Hepatocyte (in vitro differentiated cells): Measurements from ENCODE around the gene PTPRE.

ENCODE experiments used
- CTCF ChIP-seq: fragments of 200-600 bp; sonication (generic); IDR thresholded peaks from 2 replicates; pipeline ENCODE4 v1.5.1; 2016; ENCODE audit warnings: antibody characterized with exemption, mild to moderate bottlenecking; ENCODE audit not compliant: poor library complexity
- EZH2 ChIP-seq: fragments of 200-600 bp; sonication (generic); IDR thresholded peaks from 2 replicates; pipeline ENCODE4 v1.6.1; 2016; ENCODE audit warnings: antibody characterized with exemption, mild to moderate bottlenecking, borderline replicate concordance
- EZH2phosphoT487 ChIP-seq: fragments of 200-600 bp; sonication (generic); IDR thresholded peaks from one replicate; pipeline ENCODE4 v1.6.1; 2018; ENCODE audit warnings: antibody characterized with exemption, mild to moderate bottlenecking, low read depth, moderate library complexity; ENCODE audit not compliant: unreplicated experiment, severe bottlenecking

DNA sequence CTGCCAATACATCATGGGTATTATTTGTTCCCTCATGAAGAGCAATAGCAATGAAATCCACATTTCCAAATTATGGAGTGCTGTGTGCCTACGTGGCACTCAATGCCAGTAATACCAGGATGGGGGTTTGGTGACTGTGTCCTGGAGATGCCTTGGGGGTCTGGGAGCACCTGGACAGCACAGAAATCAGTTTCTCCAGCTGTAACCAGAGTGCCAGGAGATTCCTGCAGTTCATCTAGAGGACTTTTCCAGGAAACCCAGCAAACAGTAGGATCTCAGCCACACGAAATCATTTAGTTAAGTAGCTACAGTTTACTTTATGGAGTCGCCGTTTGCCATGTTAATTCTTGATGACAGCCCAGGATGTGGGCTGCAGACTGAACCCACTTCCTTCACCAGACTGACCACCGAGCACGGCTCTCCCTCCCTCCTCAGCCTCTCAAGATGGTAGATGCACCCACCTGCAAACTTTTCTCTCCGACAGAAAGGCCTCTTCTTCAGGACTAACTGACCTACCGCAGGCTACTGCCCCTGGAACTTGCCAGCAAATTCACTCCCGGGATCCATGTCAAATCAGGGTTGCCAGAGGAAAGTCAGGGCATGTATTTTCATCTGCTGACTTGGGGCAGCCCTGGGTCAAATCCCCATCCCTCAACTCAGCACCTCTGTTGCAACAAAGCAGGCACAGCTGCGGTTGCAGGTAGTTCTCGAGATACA, 189.0 kb downstream of the PTPRE start:
- TF ChIP-seq CTCF (no peak), EZH2phosphoT487 (no peak), EZH2 (no peak)
